Measurements from ENCODE around the gene GRIK2.

GRCh38 chr6:102114402-102114801, 720.9 kb downstream of the GRIK2 start:
- no peak for TF ChIP-seq EZH2phosphoT487 (IDR thresholded peaks at IDR 0.05; ENCODE audit: insufficient read depth, low read depth)
- no peak for TF ChIP-seq EZH2 (IDR thresholded peaks at IDR 0.05; ENCODE audit: insufficient read depth, poor library complexity, severe bottlenecking)
